GM21390 (cell line): ENCODE measurements around the gene DQX1.
A peak's percentile ranks its signal among the peaks of the same experiment; 100 is the strongest.
"Not testable (repeated sequence)": the region's sequence is repeated elsewhere in the genome, so short reads cannot be mapped to it uniquely, and the experiment has no call there.

Experiments used
- ATAC-seq: cut with Tn5 transposase; IDR thresholded peaks from one replicate; pipeline ENCODE4 v1.9.1; 2021; ENCODE audit not compliant: unreplicated experiment

DQX1 gene, protein sequence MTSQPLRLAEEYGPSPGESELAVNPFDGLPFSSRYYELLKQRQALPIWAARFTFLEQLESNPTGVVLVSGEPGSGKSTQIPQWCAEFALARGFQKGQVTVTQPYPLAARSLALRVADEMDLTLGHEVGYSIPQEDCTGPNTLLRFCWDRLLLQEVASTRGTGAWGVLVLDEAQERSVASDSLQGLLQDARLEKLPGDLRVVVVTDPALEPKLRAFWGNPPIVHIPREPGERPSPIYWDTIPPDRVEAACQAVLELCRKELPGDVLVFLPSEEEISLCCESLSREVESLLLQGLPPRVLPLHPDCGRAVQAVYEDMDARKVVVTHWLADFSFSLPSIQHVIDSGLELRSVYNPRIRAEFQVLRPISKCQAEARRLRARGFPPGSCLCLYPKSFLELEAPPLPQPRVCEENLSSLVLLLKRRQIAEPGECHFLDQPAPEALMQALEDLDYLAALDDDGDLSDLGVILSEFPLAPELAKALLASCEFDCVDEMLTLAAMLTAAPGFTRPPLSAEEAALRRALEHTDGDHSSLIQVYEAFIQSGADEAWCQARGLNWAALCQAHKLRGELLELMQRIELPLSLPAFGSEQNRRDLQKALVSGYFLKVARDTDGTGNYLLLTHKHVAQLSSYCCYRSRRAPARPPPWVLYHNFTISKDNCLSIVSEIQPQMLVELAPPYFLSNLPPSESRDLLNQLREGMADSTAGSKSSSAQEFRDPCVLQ

DNA sequence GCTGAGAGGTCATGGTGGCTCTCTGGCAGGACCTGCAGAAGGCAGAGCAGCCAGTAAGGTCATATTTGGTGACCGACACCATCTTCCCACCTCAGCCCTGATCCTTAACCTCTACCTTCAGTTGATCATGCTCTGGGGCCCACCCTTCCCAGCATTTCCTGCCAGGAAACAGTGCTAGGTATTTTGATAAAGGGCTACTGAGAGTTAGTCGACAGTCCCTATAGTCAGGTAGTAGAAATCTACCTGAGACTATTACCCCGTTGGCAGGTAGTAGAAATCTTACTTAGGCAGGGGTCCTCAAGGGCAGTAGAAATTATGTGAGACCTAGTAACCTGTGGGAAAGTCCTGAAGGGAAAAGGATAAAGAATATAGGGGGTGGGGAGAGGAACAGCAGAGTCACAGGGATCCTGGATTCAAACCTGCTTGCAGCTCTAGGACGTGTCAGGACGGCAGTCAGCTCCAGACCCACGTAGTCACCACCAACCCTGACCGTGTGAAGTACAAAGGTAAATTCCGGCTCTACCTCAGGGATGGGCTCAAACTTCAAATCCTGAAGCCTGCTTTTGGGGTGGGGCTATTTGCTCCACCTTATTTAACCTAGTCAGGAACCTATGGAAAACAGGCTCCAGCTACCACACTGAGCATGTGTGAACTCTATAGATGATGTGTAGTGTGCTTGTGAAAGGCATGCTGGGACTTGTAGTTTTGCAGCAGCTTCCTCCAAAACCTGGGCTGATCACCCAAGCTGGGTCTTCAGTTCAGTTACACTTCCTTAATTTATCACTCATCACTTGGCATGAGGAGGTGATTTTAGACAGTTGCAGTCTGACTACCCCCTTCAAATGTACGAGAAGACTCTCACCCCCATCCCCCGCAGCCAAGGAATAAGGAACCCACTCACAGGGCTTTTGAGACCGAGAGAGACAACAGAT is at the start of gene DQX1:
Gene DQX1 (minus strand): TSS at position 515 of the 932 bp plus-strand sequence. CDS start 502 bp downstream, at position 13.
- ATAC-seq, result no peak

- no peak for ATAC-seq
These were observed 49.3 kb upstream of the DQX1 start for GRCh38 chr2:74575320-74575719.

- ATAC-seq, result peak; percentile 32
These were observed 47.9 kb upstream of the DQX1 start for GRCh38 chr2:74573747-74574562.

- ATAC-seq, result no peak
These were observed 46.3 kb upstream of the DQX1 start for GRCh38 chr2:74572178-74572925.

GRCh38 chr2:74571058-74571457 is 45.0 kb upstream of the DQX1 start:
- ATAC-seq, result peak; percentile 57

DNA sequence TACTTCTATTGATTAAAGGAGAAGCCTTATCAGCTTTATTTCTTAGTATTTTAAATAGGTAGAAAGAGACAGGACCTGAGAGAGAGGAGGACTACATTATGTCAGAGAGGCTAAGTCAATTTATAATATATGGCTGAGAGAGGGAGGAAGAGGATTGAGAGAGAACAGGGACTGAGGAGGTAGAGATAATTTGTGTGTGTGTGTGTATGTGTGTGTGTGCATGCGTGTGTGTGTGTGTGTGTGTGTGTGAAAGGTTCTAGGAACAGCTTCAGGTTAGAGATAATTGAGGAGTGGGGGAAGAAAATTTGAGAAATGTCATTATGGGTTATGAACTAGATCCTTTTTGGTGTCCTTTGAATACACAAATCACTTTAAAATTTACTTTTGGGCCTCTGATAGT is 43.7 kb upstream of the DQX1 start:
- no peak for ATAC-seq

DNA sequence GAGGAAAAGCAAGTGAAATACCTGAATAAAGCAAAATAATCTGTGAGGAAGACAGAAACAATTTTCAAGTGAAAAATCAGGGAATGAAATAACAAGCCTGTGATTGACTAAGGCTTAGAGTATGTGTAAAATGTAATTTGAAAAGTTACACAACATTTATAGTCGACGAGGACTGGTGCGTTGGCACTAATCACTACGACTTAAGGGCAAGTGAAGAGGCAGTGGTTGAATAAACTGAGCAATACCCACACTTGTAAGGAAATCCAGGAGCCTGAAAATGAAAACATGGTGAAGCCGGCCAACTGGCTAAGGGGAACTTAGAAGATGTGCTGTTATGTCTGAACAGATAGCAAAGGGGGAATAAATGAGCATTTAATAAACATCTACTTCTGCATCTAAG is 41.9 kb upstream of the DQX1 start:
- ATAC-seq, result no peak

DNA sequence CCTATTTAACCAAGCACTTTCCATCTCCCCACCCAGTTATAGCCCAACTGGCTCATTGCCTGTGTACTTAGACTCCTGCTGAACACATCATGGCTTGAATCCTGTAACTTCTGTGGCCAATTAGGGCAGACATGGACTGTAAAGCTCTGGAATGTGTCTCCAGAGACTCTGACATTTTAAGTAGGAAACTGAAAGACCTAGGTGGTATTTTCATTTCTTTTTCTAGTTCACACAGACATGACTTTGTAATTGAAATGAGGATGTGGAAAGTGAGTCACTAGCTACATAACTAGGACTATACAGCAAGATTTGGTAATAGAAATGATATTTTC is 40.7 kb upstream of the DQX1 start:
- ATAC-seq, result no peak

- no peak for ATAC-seq
These were observed 40.2 kb upstream of the DQX1 start for GRCh38 chr2:74566076-74566753.

DNA sequence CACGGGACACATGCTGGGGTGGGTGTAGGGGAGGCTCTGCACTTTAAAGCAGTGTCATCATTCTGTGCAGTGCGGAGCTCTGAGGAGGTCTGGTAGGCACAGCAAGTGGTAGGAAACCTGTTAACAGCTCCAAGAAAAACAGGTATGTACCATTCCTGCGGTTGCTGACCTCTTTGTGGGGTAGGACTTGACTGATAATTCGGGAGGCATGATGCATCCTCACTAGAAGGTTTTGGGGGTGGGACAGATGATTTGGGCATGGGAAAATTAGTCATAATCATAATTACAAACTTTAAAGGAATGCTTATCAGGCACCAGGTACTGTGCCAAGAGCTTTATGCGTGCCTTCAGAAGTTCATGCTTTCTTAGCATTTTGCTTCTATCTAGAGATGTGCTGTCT is 38.2 kb upstream of the DQX1 start:
- no peak for ATAC-seq

- no peak for ATAC-seq
These were observed 36.2 kb upstream of the DQX1 start for GRCh38 chr2:74562126-74562775.

GRCh38 chr2:74561022-74561421 is 35.0 kb upstream of the DQX1 start:
- ATAC-seq, result not testable (repeated sequence)

- ATAC-seq, result no peak
These were observed 34.6 kb upstream of the DQX1 start for GRCh38 chr2:74560591-74560990.

DNA sequence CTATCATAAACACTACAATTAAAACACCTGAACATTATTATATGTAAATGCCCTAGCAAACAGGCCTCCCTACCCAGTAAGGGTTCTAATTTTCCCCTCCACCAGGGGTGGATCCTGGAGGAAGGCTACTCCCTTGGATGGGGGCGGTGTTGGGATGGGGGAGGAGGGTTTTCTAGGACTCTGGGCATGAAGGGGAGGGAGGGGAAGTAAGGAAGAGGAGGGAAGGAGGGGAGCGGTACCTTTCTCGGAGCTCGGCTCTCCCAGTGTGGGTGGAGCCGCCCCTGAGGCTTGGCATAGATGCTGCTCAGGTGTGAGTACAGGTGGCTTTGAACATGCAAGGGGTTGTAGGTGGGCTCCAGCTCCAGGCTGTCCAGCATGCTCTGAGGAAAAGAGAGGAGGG is 33.9 kb upstream of the DQX1 start:
- ATAC-seq, result no peak

DNA sequence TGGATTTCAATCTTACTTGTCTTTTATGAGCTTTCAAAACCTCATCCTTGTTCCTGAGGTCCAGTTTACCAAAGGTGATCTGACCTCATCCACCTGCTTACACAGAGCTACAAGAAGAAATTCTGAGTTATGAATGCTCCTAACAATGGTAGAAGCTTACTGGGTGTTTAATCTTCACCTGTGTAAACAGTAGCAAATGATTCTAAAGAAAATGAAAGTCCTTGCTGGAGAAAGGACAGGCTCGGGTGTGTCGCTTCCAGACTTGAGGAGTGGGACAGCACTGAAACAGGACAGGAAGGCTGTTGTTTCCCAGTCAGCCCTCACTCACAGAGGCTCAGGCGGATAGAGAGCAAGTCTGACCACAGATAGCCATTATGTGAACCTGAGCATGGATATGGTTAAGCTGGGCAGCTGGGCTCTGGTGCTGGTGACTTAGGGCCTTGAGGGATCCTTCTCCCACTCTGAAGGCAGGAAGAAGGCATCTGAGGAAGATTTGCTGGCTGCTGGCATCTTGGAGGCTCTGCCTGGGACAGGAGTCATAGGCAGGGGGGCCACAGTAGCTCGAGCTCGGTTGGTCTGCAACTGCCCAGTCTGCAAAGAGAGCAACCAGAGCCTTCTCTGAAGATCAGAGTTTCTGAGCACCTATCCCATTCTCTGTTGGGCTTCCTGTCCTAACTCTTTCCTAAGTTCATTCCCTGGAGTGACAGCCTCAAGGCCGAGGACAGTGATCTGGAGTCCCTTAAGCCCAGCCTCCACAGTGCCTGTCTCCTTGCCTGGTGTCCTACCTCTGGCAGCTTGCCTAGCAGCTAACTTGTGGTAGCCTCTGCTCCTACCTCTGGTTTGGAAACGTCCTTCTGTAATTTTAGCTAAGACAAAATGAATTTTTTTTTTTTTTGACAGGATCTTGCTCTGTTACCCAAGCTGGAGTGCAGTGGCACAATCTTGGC is 32.5 kb upstream of the DQX1 start:
- ATAC-seq, result no peak

DNA sequence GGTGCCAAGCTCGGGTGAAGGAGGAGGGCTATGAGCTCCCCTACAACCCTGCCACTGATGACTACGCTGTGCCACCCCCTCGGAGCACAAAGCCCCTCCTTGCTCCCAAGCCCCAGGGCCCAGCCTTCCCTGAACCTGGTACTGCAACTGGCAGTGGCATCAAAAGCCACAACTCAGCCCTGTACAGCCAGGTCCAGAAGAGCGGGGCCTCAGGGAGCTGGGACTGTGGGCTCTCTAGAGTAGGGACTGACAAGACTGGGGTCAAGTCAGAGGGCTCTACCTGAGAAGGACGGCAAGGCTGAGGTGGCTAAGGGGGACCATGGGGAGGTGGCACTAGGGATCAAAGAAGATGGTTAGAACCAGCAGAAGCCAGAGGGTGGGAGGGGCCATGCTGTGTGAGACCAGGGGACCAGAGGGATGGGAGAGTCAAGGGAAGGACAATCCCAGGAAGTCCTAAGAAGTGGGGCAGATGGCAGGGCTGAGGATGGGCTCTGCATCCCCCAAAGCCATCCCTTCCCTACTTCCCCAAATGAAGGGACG is 30.9 kb upstream of the DQX1 start:
- ATAC-seq, result no peak

GRCh38 chr2:74556159-74556558 is 30.1 kb upstream of the DQX1 start:
- ATAC-seq, result no peak
